ENCODE results near the gene TRABD2A. TPM values are rescaled to one million over a fixed set of nuclear protein-coding genes. Genes with fewer than 3 reads are reported as not detected.

TRABD2A gene
- total RNA-seq, 6 experiments from 2014 or later: 0.20 to 2.4 (median 0.43) TPM; not detected in 1

DNA sequence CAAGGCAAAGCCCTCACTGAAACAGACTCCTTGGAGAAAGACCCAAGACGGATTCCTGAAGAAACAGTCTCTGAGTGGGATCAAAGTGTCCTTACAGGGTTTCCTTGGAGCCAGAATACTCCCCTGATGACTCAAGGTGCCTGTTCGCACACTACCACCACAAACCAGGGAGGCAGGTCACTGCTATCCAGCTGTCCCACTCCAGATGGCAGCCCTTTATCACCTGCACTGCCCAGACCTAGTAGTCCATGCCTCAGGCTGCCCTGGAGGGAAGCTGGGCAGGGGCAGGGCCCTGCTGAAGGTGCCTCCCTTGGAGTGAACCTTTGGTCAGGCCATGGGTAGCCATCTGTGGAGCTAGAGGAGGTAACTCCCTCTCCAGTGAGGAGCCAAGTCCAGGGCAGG, 34.1 kb downstream of the TRABD2A start:
- intact Hi-C loops (cut with DNase I): no loop called here

GRCh38 chr2:84846041-84846663, 34.7 kb downstream of the TRABD2A start:
- no peak overlapping the region for H3K27ac ChIP-seq
- ATAC-seq (peak; percentile 46 to 80 (median 60)), DNase-seq (no peak)
- no peaks in the 10 kb centered on the region for H3K36me3 ChIP-seq
- H3K4me3 ChIP-seq: no peak overlapping the region
- H3K27me3 ChIP-seq: no peaks in the 10 kb centered on the region
- 26% methylated on average over 5 of the region's 5 CpGs for WGBS (ENCODE audit: insufficient coverage, low coverage, low lambda C conversion rate, missing lambda C conversion rate)
- intact Hi-C loops (cut with DNase I): no loop called here
- TF ChIP-seq, protein P1, sequence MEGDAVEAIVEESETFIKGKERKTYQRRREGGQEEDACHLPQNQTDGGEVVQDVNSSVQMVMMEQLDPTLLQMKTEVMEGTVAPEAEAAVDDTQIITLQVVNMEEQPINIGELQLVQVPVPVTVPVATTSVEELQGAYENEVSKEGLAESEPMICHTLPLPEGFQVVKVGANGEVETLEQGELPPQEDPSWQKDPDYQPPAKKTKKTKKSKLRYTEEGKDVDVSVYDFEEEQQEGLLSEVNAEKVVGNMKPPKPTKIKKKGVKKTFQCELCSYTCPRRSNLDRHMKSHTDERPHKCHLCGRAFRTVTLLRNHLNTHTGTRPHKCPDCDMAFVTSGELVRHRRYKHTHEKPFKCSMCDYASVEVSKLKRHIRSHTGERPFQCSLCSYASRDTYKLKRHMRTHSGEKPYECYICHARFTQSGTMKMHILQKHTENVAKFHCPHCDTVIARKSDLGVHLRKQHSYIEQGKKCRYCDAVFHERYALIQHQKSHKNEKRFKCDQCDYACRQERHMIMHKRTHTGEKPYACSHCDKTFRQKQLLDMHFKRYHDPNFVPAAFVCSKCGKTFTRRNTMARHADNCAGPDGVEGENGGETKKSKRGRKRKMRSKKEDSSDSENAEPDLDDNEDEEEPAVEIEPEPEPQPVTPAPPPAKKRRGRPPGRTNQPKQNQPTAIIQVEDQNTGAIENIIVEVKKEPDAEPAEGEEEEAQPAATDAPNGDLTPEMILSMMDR (IDR thresholded peaks at IDR 0.05): no peak
- no peak for TF ChIP-seq POLR2A (IDR thresholded peaks at IDR 0.05)
- no peaks in the 10 kb centered on the region for H3K4me1 ChIP-seq
- H3K9me3 ChIP-seq: no peaks in the 10 kb centered on the region

More for the DNA sequence above, 34.1 kb downstream of the TRABD2A start:
- no CpG with 5 or more reads among the region's 2 CpGs for WGBS (ENCODE audit: insufficient coverage, low coverage, low lambda C conversion rate, missing lambda C conversion rate)
- no peak for TF ChIP-seq POLR2A (IDR thresholded peaks at IDR 0.05)
- TF ChIP-seq, protein P1 (IDR thresholded peaks at IDR 0.05): no peak
- Histone ChIP-seq H3K9me3 (no peaks in the 10 kb centered on the region), H3K4me3 (no peak overlapping the region), H3K27ac (no peak overlapping the region), H3K36me3 (no peaks in the 10 kb centered on the region), H3K27me3 (no peaks in the 10 kb centered on the region), H3K4me1 (no peaks in the 10 kb centered on the region)
- DNase-seq (no peak), ATAC-seq (no peak)

DNA sequence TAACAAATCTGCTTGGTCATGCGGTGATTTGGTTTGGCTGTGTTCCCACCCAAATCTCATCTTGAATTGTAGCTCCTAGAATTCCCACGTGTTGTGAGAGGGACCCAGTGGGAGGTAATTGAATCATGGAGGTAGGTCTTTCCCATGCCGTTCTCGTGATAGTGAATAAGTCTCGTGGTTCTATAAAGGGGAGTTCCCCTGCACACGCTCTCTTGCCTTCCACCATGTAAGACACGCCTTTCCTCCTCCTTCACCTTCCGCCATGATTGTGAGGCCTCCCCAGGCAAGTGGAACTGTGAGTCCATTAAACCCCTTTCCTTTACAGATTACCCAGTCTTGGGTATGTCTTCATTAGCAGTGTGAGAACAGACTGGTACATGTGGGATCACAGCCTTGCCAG, 36.7 kb downstream of the TRABD2A start:
- H3K4me3 ChIP-seq: no peak overlapping the region
- H3K36me3 ChIP-seq: no peaks in the 10 kb centered on the region
- DNase-seq: no peak
- H3K9me3 ChIP-seq: no peaks in the 10 kb centered on the region
- no peak for ATAC-seq
- intact Hi-C loops (cut with DNase I): no loop called here
- TF ChIP-seq, protein P1 (IDR thresholded peaks at IDR 0.05): no peak
- TF ChIP-seq POLR2A (IDR thresholded peaks at IDR 0.05): no peak
- H3K27me3 ChIP-seq: no peaks in the 10 kb centered on the region
- 83% methylated on average over 8 of the region's 8 CpGs for WGBS (ENCODE audit: insufficient coverage, low coverage, low lambda C conversion rate, missing lambda C conversion rate)
- H3K27ac ChIP-seq: no peak overlapping the region
- H3K4me1 ChIP-seq: no peaks in the 10 kb centered on the region

GRCh38 chr2:84841577-84841976, 39.3 kb downstream of the TRABD2A start:
- Histone ChIP-seq H3K9me3 (no peaks in the 10 kb centered on the region), H3K4me3 (no peak overlapping the region), H3K4me1 (no peaks in the 10 kb centered on the region), H3K36me3 (no peaks in the 10 kb centered on the region), H3K27me3 (no peaks in the 10 kb centered on the region), H3K27ac (no peak overlapping the region)
- ATAC-seq: no peak
- WGBS (ENCODE audit: insufficient coverage, low coverage, low lambda C conversion rate, missing lambda C conversion rate): 69% methylated on average over 1 of the region's 6 CpGs
- intact Hi-C loops (cut with DNase I): no loop called here
- no peak for DNase-seq
- TF ChIP-seq, protein P1 (IDR thresholded peaks at IDR 0.05): no peak
- no peak for TF ChIP-seq POLR2A (IDR thresholded peaks at IDR 0.05)
